ENCODE measurements around the gene ENTPD3. TPM values are rescaled to one million over a fixed set of nuclear protein-coding genes. Genes with fewer than 3 reads are reported as not detected.

ENTPD3 gene
- total RNA-seq, 4 donors from 2014 or later = 2.1 to 5.7 (median 4.9) TPM

- no peak overlapping the region for H3K4me3 ChIP-seq (replicated peaks in 1 of 3)
- DNase-seq = no peak
- no peaks in the 10 kb centered on the region for H3K36me3 ChIP-seq
- no peak overlapping the region for H3K27ac ChIP-seq
- H3K4me1 ChIP-seq = no peaks in the 10 kb centered on the region
- intact Hi-C loops (cut with DNase I) = no loop called here
- H3K9me3 ChIP-seq = no peaks in the 10 kb centered on the region
- H3K27me3 ChIP-seq = no peaks in the 10 kb centered on the region
- TF ChIP-seq CTCF (IDR thresholded peaks at IDR 0.05) (no peak), POLR2A (IDR thresholded peaks at IDR 0.05) (no peak)
These were observed 36.5 kb upstream of the ENTPD3 start for GRCh38 chr3:40350529-40350928.

- H3K27ac ChIP-seq = no peak overlapping the region
- 94 to 98% methylated on average over 2 of the region's 2 CpGs for WGBS, 2 donors
- H3K4me3 ChIP-seq (replicated peaks in 1 of 3) = no peak overlapping the region
- H3K27me3 ChIP-seq = no peaks in the 10 kb centered on the region
- no peaks in the 10 kb centered on the region for H3K9me3 ChIP-seq
- no peaks in the 10 kb centered on the region for H3K36me3 ChIP-seq
- TF ChIP-seq CTCF (IDR thresholded peaks at IDR 0.05) = no peak
- TF ChIP-seq POLR2A (IDR thresholded peaks at IDR 0.05) = no peak
- no peaks in the 10 kb centered on the region for H3K4me1 ChIP-seq
- intact Hi-C loops (cut with DNase I) = no loop called here
- no peak for DNase-seq
These were observed 31.6 kb upstream of the ENTPD3 start for GRCh38 chr3:40355410-40355809.

GRCh38 chr3:40358454-40358853, 28.5 kb upstream of the ENTPD3 start:
- Histone ChIP-seq H3K36me3 (no peaks in the 10 kb centered on the region), H3K9me3 (no peaks in the 10 kb centered on the region), H3K4me3 (replicated peaks in 1 of 3) (no peak overlapping the region), H3K27ac (no peak overlapping the region), H3K27me3 (no peaks in the 10 kb centered on the region), H3K4me1 (no peaks in the 10 kb centered on the region)
- no peak for TF ChIP-seq CTCF (IDR thresholded peaks at IDR 0.05)
- no peak for TF ChIP-seq POLR2A (IDR thresholded peaks at IDR 0.05)
- no peak for DNase-seq
- intact Hi-C loops (cut with DNase I) = no loop called here
- 88 to 89% methylated on average over 1 of the region's 1 CpG for whole genome bisulfite sequencing, 2 donors

- H3K27me3 ChIP-seq = no peaks in the 10 kb centered on the region
- no peak for DNase-seq
- no peak for TF ChIP-seq POLR2A (IDR thresholded peaks at IDR 0.05)
- TF ChIP-seq CTCF (IDR thresholded peaks at IDR 0.05) = no peak
- H3K4me1 ChIP-seq = no peaks in the 10 kb centered on the region
- intact Hi-C loops (cut with DNase I) = no loop called here
- WGBS, 2 donors = 71 to 76% methylated on average over 2 of the region's 2 CpGs
- no peak overlapping the region for H3K27ac ChIP-seq
- H3K9me3 ChIP-seq = no peaks in the 10 kb centered on the region
- H3K36me3 ChIP-seq = no peaks in the 10 kb centered on the region
- H3K4me3 ChIP-seq (replicated peaks in 1 of 3) = no peak overlapping the region
These were observed 23.3 kb upstream of the ENTPD3 start for GRCh38 chr3:40363674-40364073.

GRCh38 chr3:40366203-40367162, 20.5 kb upstream of the ENTPD3 start:
- Histone ChIP-seq H3K4me1 (no peaks in the 10 kb centered on the region), H3K9me3 (no peaks in the 10 kb centered on the region), H3K4me3 (replicated peaks in 1 of 3) (no peak overlapping the region), H3K36me3 (no peaks in the 10 kb centered on the region), H3K27ac (no peak overlapping the region), H3K27me3 (no peaks in the 10 kb centered on the region)
- DNase-seq = no peak
- 70 to 92% methylated on average over 2 of the region's 2 CpGs for WGBS, 2 donors
- intact Hi-C loops (cut with DNase I) = no loop called here
- TF ChIP-seq CTCF (IDR thresholded peaks at IDR 0.05) (no peak), POLR2A (IDR thresholded peaks at IDR 0.05) (no peak)
